HCT116 (cell line): ENCODE measurements around the gene NSG1. TPM values are rescaled to one million over a fixed set of nuclear protein-coding genes. Genes with fewer than 3 reads are reported as not detected.

Source experiments
- ATAC-seq: fragments of 200-7000 bp; cut with Tn5 transposase; 2 replicates; pipeline ENCODE4 v1.9.1; 2020; ENCODE audit warnings: mild to moderate bottlenecking, moderate library complexity
- BruUV-seq: library from RNA; stranded (reverse); fragments of 400-500 nt; replicated peaks from 2 replicates; lab custom pipeline; 2021; lab: Mats Ljungman, UMichigan
- CTCF ChIA-PET: fragments of 300-600 bp; sonication (Branson Sonifier 250); formaldehyde crosslinking; loops from one replicate; lab custom pipeline; 2021; ENCODE audit warnings: antibody characterized with exemption; lab: Charles Lee
- POLR2A ChIA-PET: fragments of 300-600, 350-600 bp; sonication (Branson Sonifier 250); formaldehyde crosslinking; loops from one replicate; lab custom pipeline; 2021; ENCODE audit warnings: antibody characterized with exemption; lab: Charles Lee
- RAD21 ChIA-PET, 2 experiments: fragments of 300-600 bp; sonication (Branson Sonifier 250); formaldehyde crosslinking; loops; one replicate each; lab custom pipeline; 2023; ENCODE audit warnings: low total read pairs in 2 of 2; ENCODE audit not compliant: uncharacterized antibody in 2 of 2, unreplicated experiment in 2 of 2, low non-redundant PET in 1 of 2; lab: Charles Lee
- DNase-seq: peaks from one replicate; pipeline ENCODE4 v3.0.0-alpha.2; 2010; ENCODE audit warnings: low read depth, low spot score
- H2AFZ ChIP-seq: fragments of 200-600 bp; shearing (Covaris generic), sonication (generic); 2 replicates; pipeline ENCODE4 v1.6.1; 2017; ENCODE audit warnings: low read depth, mixed run types, mixed read lengths, antibody characterized with exemption, low read length; ENCODE audit not compliant: poor library complexity, severe bottlenecking
- H3K27ac ChIP-seq: 2 replicates; pipeline ENCODE4 v1.5.1; 2012; ENCODE audit warnings: low read depth, low read length
- H3K27me3 ChIP-seq: fragments of 200-600 bp; sonication (generic); 2 replicates; pipeline ENCODE4 v1.6.1; 2016; ENCODE audit warnings: mixed run types, low read length, mixed read lengths; ENCODE audit not compliant: insufficient read depth
- H3K36me3 ChIP-seq, 2 experiments: fragments of 200-500 bp in 1 of 2; fragments of 200-600 bp in 1 of 2; sonication (Bioruptor generic) in 1 of 2; sonication (generic) in 1 of 2; 2 replicates each; pipeline versions ENCODE4 v1.5.1 to v1.6.1; 2014 to 2016; ENCODE audit warnings: low read length in 2 of 2, inconsistent platforms in 1 of 2, mixed read lengths in 1 of 2, mixed run types in 1 of 2; ENCODE audit not compliant: insufficient read depth in 2 of 2, control insufficient read depth in 1 of 2
- H3K4me1 ChIP-seq, 2 experiments: fragments of 200-600 bp in 1 of 2; sonication (generic) in 1 of 2; 2 replicates each; pipeline versions ENCODE4 v1.5.1 to v1.6.1; 2012 to 2017; ENCODE audit warnings: low read length in 2 of 2, inconsistent platforms in 1 of 2, mild to moderate bottlenecking in 1 of 2, mixed read lengths in 1 of 2, mixed run types in 1 of 2, moderate library complexity in 1 of 2; ENCODE audit not compliant: insufficient read depth in 2 of 2, control insufficient read depth in 1 of 2
- H3K4me2 ChIP-seq: fragments of 200-600 bp; sonication (generic); 2 replicates; pipeline ENCODE4 v1.6.1; 2017; ENCODE audit warnings: mixed run types, low read length, mixed read lengths
- H3K4me3 ChIP-seq, 2 experiments: fragments of 200-600 bp in 1 of 2; sonication (generic) in 1 of 2; replicated peaks in 1 of 2; 2 replicates each; pipeline ENCODE4 v1.5.1; 2011 to 2016; ENCODE audit warnings: low read length in 2 of 2, control low read depth in 1 of 2, low read depth in 1 of 2, mild to moderate bottlenecking in 1 of 2, mixed read lengths in 1 of 2, mixed run types in 1 of 2
- H3K79me2 ChIP-seq: fragments of 200-600 bp; sonication (generic); 2 replicates; pipeline ENCODE4 v1.6.1; 2017; ENCODE audit warnings: mild to moderate bottlenecking, mixed run types, low read length, moderate library complexity, mixed read lengths; ENCODE audit not compliant: insufficient read depth
- H3K9ac ChIP-seq: fragments of 200-600 bp; sonication (generic); 2 replicates; pipeline ENCODE4 v1.6.1; 2016; ENCODE audit warnings: low read length, mixed read lengths
- H3K9me2 ChIP-seq: fragments of 200-600 bp; sonication (generic), shearing (Covaris generic); 2 replicates; pipeline ENCODE4 v1.6.1; 2017; ENCODE audit warnings: mixed run types, mild to moderate bottlenecking, moderate library complexity; ENCODE audit not compliant: insufficient read depth
- H3K9me3 ChIP-seq, 2 experiments: fragments of 200-500 bp in 1 of 2; fragments of 200-600 bp in 1 of 2; sonication (Bioruptor generic) in 1 of 2; sonication (generic) in 1 of 2; 2 replicates each; pipeline ENCODE4 v1.6.1; 2014 to 2017; ENCODE audit warnings: low read length in 2 of 2, mixed read lengths in 2 of 2, inconsistent platforms in 1 of 2, low read depth in 1 of 2, mild to moderate bottlenecking in 1 of 2, mixed run types in 1 of 2, moderate library complexity in 1 of 2; ENCODE audit not compliant: control insufficient read depth in 1 of 2, insufficient read depth in 1 of 2
- H4K20me1 ChIP-seq: fragments of 200-600 bp; sonication (generic), shearing (Covaris generic); 2 replicates; pipeline ENCODE4 v1.6.1; 2017; ENCODE audit warnings: mixed run types, mild to moderate bottlenecking, moderate library complexity; ENCODE audit not compliant: insufficient read depth
- CEBPB ChIP-seq: IDR thresholded peaks from 2 replicates; pipeline ENCODE4 v1.6.1; 2012; ENCODE audit warnings: low read depth
- EGR1 ChIP-seq: IDR thresholded peaks from 2 replicates; pipeline ENCODE4 v1.6.1; 2012; ENCODE audit warnings: low read depth
- EZH2phosphoT487 ChIP-seq: fragments of 200-600 bp; IDR thresholded peaks from 2 replicates; pipeline ENCODE4 v1.6.1; 2018; ENCODE audit warnings: antibody characterized with exemption, borderline replicate concordance
- FOSL1 ChIP-seq: IDR thresholded peaks from 2 replicates; pipeline ENCODE4 v1.6.1; 2012; ENCODE audit warnings: low read depth
- JUND ChIP-seq: IDR thresholded peaks from 2 replicates; pipeline ENCODE4 v1.6.1; 2012
- MAX ChIP-seq: IDR thresholded peaks from 2 replicates; pipeline ENCODE4 v1.6.1; 2012
- POLR2AphosphoS5 ChIP-seq: IDR thresholded peaks from 2 replicates; pipeline ENCODE4 v1.6.1; 2011; ENCODE audit warnings: mild to moderate bottlenecking, low read depth, low read length, moderate library complexity
- RAD21 ChIP-seq: IDR thresholded peaks from 2 replicates; pipeline ENCODE4 v1.6.1; 2012; ENCODE audit warnings: low read depth, mild to moderate bottlenecking
- REST ChIP-seq: IDR thresholded peaks from 2 replicates; pipeline ENCODE4 v1.6.1; 2012; ENCODE audit warnings: low read depth
- SIN3A ChIP-seq: IDR thresholded peaks from 2 replicates; pipeline ENCODE4 v1.6.1; 2012; ENCODE audit warnings: low read depth
- SP1 ChIP-seq: IDR thresholded peaks from 2 replicates; pipeline ENCODE4 v1.6.1; 2012; ENCODE audit warnings: low read depth
- SRF ChIP-seq: IDR thresholded peaks from 2 replicates; pipeline ENCODE4 v1.6.1; 2012; ENCODE audit warnings: low read depth
- YY1 ChIP-seq: IDR thresholded peaks from 2 replicates; pipeline ENCODE4 v1.6.1; 2011; ENCODE audit warnings: low read length, low read depth, moderate library complexity, mild to moderate bottlenecking; ENCODE audit not compliant: insufficient replicate concordance; ENCODE audit errors: extremely low read depth
- ZBTB33 ChIP-seq: IDR thresholded peaks from 2 replicates; pipeline ENCODE4 v1.6.1; 2011; ENCODE audit warnings: mild to moderate bottlenecking, low read length, moderate library complexity; ENCODE audit not compliant: insufficient replicate concordance; ENCODE audit errors: extremely low read depth
- ZFX ChIP-seq: fragments of 450-650 bp; IDR thresholded peaks from 2 replicates; pipeline ENCODE4 v1.6.1; 2017
- ZNF274 ChIP-seq: fragments of 200-500 bp; sonication (Bioruptor generic); IDR thresholded peaks from 2 replicates; pipeline ENCODE4 v1.6.1; 2014; ENCODE audit warnings: mild to moderate bottlenecking, low read depth, low read length, inconsistent platforms
- intact Hi-C: fragments of 100-400 bp; cut with micrococcal nuclease; formaldehyde crosslinking; loops from 2 replicates; pipeline ENCODE4 v1.10.0; 2022
- total RNA-seq: library from RNA; stranded (reverse); gene quantifications from one replicate; pipeline ENCODE4 v1.2.1, GENCODE V29; 2021; ENCODE audit not compliant: unreplicated experiment
- TF ChIP-seq, protein P1 (sequence below), 3 experiments: fragments of 200-600 bp in 1 of 3; sonication (generic) in 1 of 3; IDR thresholded peaks in 2 of 3; conservative IDR thresholded peaks in 1 of 3; 2 replicates each; pipeline ENCODE4 v1.5.1; 2012 to 2017; ENCODE audit warnings: low read depth in 2 of 3, low read length in 2 of 3, antibody characterized with exemption in 1 of 3, borderline replicate concordance in 1 of 3, control low read depth in 1 of 3, mild to moderate bottlenecking in 1 of 3, mixed read lengths in 1 of 3, mixed run types in 1 of 3, moderate library complexity in 1 of 3; ENCODE audit not compliant: insufficient read depth in 1 of 3

The NSG1 gene
- total RNA-seq, 1 experiment from 2014 or later = 0.12 TPM

- no peak for TF ChIP-seq SRF
- no peak for TF ChIP-seq FOSL1
- no peak for TF ChIP-seq YY1
Measured at GRCh38 chr4:4440333-4441061, 53.6 kb downstream of the NSG1 start (continued).

DNA sequence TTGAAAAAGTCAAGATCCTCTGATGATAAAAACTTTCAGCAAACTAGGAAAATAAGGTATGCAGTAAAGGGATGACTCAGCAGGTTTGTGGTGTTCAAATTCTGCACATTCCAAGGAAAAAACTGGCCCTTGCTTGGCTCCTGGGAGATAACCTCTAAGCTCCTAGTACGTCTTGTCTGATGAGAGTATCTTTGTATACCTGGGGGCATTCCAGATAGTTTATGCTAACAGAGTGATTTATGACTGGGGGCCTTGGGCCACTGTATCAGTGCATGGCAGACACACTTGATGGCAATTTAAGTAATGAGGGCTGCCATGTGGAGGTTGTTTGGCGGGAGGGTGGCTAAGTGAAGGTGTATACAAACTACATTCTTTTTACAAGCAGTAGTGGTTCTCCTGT is 56.9 kb downstream of the NSG1 start:
- Histone ChIP-seq H3K9me3 (no peaks in the 10 kb centered on the region), H3K4me3 (no peak overlapping the region), H3K27me3 (no peaks in the 10 kb centered on the region), H3K79me2 (no peaks in the 10 kb centered on the region), H4K20me1 (no peaks in the 10 kb centered on the region), H3K36me3 (no peaks in the 10 kb centered on the region), H3K27ac (no peak overlapping the region), H3K9me2 (no peaks in the 10 kb centered on the region), H3K9ac (no peak overlapping the region), H3K4me1 (peaks cover 8 to 11% of the 10 kb centered on the region in 2 experiments; a peak in 3 of 4 replicates), H2AFZ (no peak overlapping the region), H3K4me2 (peak overlapping the region; percentile 33; the same call in 1 of the 2 replicates)
- ATAC-seq = peak; percentile 47
- ChIA-PET RAD21 (no interaction called here), POLR2A (no interaction called here), CTCF (no interaction called here)
- DNase-seq = no peak
- intact Hi-C loops = no loop called here
- BruUV-seq = no TSS peak
- no peak for TF ChIP-seq YY1
- no peak for TF ChIP-seq ZNF274
- TF ChIP-seq CEBPB = no peak
- no peak for TF ChIP-seq EZH2phosphoT487
- TF ChIP-seq JUND = no peak
- TF ChIP-seq ZFX = no peak
- no peak for TF ChIP-seq FOSL1
- TF ChIP-seq POLR2AphosphoS5 = no peak
- no peak for TF ChIP-seq REST
- TF ChIP-seq SIN3A = no peak
- TF ChIP-seq, protein P1, sequence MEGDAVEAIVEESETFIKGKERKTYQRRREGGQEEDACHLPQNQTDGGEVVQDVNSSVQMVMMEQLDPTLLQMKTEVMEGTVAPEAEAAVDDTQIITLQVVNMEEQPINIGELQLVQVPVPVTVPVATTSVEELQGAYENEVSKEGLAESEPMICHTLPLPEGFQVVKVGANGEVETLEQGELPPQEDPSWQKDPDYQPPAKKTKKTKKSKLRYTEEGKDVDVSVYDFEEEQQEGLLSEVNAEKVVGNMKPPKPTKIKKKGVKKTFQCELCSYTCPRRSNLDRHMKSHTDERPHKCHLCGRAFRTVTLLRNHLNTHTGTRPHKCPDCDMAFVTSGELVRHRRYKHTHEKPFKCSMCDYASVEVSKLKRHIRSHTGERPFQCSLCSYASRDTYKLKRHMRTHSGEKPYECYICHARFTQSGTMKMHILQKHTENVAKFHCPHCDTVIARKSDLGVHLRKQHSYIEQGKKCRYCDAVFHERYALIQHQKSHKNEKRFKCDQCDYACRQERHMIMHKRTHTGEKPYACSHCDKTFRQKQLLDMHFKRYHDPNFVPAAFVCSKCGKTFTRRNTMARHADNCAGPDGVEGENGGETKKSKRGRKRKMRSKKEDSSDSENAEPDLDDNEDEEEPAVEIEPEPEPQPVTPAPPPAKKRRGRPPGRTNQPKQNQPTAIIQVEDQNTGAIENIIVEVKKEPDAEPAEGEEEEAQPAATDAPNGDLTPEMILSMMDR (IDR thresholded peaks at IDR 0.05 in 2 of 3, conservative IDR thresholded peaks at IDR 0.05 in 1 of 3; ENCODE audit: borderline replicate concordance in 1 of 3, insufficient read depth in 1 of 3, low read depth in 2 of 3, low read length in 2 of 3) = no peak
- no peak for TF ChIP-seq SP1
- no peak for TF ChIP-seq ZBTB33
- TF ChIP-seq RAD21 = no peak
- no peak for TF ChIP-seq MAX
- TF ChIP-seq EGR1 = no peak
